GM19438 (cell line): ENCODE results near the gene PACRG.

Experiments used
- ATAC-seq: cut with Tn5 transposase; IDR thresholded peaks from one replicate; pipeline ENCODE4 v1.9.1; 2021; ENCODE audit warnings: low read depth; ENCODE audit not compliant: unreplicated experiment

PACRG gene

GRCh38 chr6:163126741-163127140 is 399.0 kb downstream of the PACRG start:
- no peak for ATAC-seq

- no peak for ATAC-seq
Measured at GRCh38 chr6:163127587-163127986, 399.8 kb downstream of the PACRG start.

- ATAC-seq: no peak
Measured at GRCh38 chr6:163128324-163128723, 400.6 kb downstream of the PACRG start.

- ATAC-seq: no peak
Measured at GRCh38 chr6:163132050-163132750, 404.4 kb downstream of the PACRG start.

GRCh38 chr6:163133017-163133416 is 405.2 kb downstream of the PACRG start:
- no peak for ATAC-seq

- no peak for ATAC-seq
Measured at GRCh38 chr6:163133691-163134090, 405.9 kb downstream of the PACRG start.

- no peak for ATAC-seq
Measured at GRCh38 chr6:163136681-163137397, 409.1 kb downstream of the PACRG start.

GRCh38 chr6:163137398-163137881 is 409.7 kb downstream of the PACRG start:
- no peak for ATAC-seq

- ATAC-seq: no peak
Measured at GRCh38 chr6:163146036-163146435, 418.3 kb downstream of the PACRG start.

GRCh38 chr6:163147994-163148393 is 420.2 kb downstream of the PACRG start:
- no peak for ATAC-seq

GRCh38 chr6:163148451-163149278 is 420.9 kb downstream of the PACRG start:
- no peak for ATAC-seq

GRCh38 chr6:163149279-163149848 is 421.6 kb downstream of the PACRG start:
- ATAC-seq: no peak

GRCh38 chr6:163151212-163151611 is 423.4 kb downstream of the PACRG start:
- ATAC-seq: no peak

GRCh38 chr6:163152701-163153100 is 424.9 kb downstream of the PACRG start:
- ATAC-seq: no peak

- ATAC-seq: no peak
Measured at GRCh38 chr6:163159110-163159509, 431.3 kb downstream of the PACRG start.

- ATAC-seq: no peak
Measured at GRCh38 chr6:163159689-163160088, 431.9 kb downstream of the PACRG start.

- ATAC-seq: no peak
Measured at GRCh38 chr6:163162007-163162873, 434.5 kb downstream of the PACRG start.

GRCh38 chr6:163162874-163163213 is 435.1 kb downstream of the PACRG start:
- no peak for ATAC-seq

- no peak for ATAC-seq
Measured at GRCh38 chr6:163164175-163164900, 436.6 kb downstream of the PACRG start.
